Type B pancreatic cell (in vitro differentiated cells): ENCODE data around the gene DHRS3. TPM values are rescaled to one million over a fixed set of nuclear protein-coding genes. Genes with fewer than 3 reads are reported as not detected.

Source experiments
- DNase-seq: peaks from one replicate; pipeline ENCODE4 v3.0.0; 2021; ENCODE audit warnings: mixed read lengths; ENCODE audit not compliant: unreplicated experiment; ENCODE audit errors: extremely low spot score
- H3K27ac Mint-ChIP-seq: 2 replicates; pipeline ENCODE4 v1.8.0; 2021; ENCODE audit warnings: mild to moderate bottlenecking, mixed read lengths
- H3K27me3 Mint-ChIP-seq: 2 replicates; pipeline ENCODE4 v1.8.0; 2021; ENCODE audit warnings: mixed read lengths
- H3K36me3 Mint-ChIP-seq: 2 replicates; pipeline ENCODE4 v1.8.0; 2021; ENCODE audit warnings: mixed read lengths
- H3K4me1 Mint-ChIP-seq: one replicate; pipeline ENCODE4 v1.8.0; 2021; ENCODE audit warnings: mixed read lengths; ENCODE audit not compliant: unreplicated experiment
- H3K4me3 Mint-ChIP-seq: 2 replicates; pipeline ENCODE4 v1.8.0; 2021; ENCODE audit warnings: mild to moderate bottlenecking, mixed read lengths
- H3K9me3 Mint-ChIP-seq: 2 replicates; pipeline ENCODE4 v1.8.0; 2021; ENCODE audit warnings: mixed read lengths
- total RNA-seq: library from RNA; stranded (reverse); gene quantifications from 2 replicates; pipeline ENCODE4 v1.2.1, GENCODE V29; 2021; ENCODE audit warnings: low replicate concordance
- TF ChIP-seq, protein P1 (sequence below): fragments of 200-600 bp; sonication (generic); conservative IDR thresholded peaks from 2 replicates; pipeline ENCODE4 v1.5.0; 2021; ENCODE audit warnings: antibody characterized with exemption, mild to moderate bottlenecking

DHRS3 gene
- total RNA-seq, 1 donor from 2014 or later, result 143 TPM

DNA sequence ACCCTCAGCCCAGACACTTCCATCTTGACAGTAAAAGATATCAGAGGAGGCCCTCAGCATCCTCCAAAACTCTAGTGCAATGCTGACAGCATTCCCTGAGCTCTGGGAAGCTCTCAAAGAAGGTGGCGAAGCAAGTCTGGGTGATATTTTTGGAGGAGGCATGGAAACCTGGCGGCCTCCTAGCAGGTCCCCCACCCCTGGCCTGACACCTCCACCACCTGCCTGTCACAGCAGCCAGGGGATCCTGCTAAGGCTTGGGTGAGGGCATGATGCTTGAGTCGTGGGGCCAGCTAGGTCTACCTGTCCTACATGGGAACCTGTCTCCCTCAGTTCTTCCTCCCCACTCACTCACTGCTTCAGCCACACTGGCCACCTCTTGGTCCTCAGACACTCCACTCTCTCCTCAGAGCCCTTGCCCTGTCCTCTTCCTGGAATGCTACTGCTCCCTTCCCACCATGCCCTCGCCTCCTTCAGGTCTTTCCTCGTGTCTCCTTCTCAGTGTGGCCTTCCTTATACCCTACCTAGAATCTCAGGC is 8.5 kb downstream of the DHRS3 start:
- TF ChIP-seq, protein P1, sequence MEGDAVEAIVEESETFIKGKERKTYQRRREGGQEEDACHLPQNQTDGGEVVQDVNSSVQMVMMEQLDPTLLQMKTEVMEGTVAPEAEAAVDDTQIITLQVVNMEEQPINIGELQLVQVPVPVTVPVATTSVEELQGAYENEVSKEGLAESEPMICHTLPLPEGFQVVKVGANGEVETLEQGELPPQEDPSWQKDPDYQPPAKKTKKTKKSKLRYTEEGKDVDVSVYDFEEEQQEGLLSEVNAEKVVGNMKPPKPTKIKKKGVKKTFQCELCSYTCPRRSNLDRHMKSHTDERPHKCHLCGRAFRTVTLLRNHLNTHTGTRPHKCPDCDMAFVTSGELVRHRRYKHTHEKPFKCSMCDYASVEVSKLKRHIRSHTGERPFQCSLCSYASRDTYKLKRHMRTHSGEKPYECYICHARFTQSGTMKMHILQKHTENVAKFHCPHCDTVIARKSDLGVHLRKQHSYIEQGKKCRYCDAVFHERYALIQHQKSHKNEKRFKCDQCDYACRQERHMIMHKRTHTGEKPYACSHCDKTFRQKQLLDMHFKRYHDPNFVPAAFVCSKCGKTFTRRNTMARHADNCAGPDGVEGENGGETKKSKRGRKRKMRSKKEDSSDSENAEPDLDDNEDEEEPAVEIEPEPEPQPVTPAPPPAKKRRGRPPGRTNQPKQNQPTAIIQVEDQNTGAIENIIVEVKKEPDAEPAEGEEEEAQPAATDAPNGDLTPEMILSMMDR, result no peak
- no peaks in the 10 kb centered on the region for H3K9me3 Mint-ChIP-seq
- H3K4me3 Mint-ChIP-seq, result peak overlapping the region; percentile 60
- H3K36me3 Mint-ChIP-seq, result peaks cover 65% of the 10 kb centered on the region
- no peaks in the 10 kb centered on the region for H3K27me3 Mint-ChIP-seq
- DNase-seq, result no peak
- H3K4me1 Mint-ChIP-seq, result peaks cover 33% of the 10 kb centered on the region
- H3K27ac Mint-ChIP-seq, result peak overlapping the region; percentile 79

DNA sequence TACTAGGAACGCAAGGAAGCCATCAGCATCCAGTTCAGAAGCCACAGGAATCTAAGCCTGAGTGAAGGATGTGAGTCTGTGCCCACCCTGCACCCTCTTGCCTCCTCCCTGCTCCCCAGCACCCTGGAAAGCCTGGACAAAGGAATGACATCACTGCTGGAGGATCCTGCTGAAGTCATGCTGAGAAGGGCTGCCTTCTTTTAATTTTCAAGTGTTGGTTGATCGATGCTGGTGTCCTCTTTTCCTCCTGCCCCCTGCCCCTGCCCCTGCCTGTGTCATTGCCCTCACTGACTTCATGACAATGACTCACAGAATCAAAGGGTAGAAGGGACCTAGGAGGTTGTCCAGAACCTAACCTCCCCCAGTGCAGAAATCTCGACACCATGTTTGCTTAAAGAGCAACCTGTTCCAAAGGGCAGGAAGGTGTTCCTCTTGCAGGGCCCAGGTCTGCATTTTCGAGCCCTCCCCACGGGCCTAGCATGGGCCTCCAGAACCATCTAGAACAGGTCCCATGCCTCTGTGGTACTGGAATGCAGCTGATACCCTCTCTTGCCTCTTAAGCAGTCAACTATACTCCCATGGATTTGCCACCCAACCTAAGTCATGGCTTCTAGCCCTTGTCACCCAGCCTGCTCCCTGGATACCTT is 9.6 kb downstream of the DHRS3 start:
- TF ChIP-seq, protein P1, result no peak
- peaks cover 36% of the 10 kb centered on the region for H3K4me1 Mint-ChIP-seq
- peak overlapping the region; percentile 62 for H3K4me3 Mint-ChIP-seq
- H3K36me3 Mint-ChIP-seq, result peaks cover 68% of the 10 kb centered on the region
- no peaks in the 10 kb centered on the region for H3K9me3 Mint-ChIP-seq
- peak overlapping the region; percentile 79 for H3K27ac Mint-ChIP-seq
- no peak for DNase-seq
- H3K27me3 Mint-ChIP-seq, result no peaks in the 10 kb centered on the region

DNA sequence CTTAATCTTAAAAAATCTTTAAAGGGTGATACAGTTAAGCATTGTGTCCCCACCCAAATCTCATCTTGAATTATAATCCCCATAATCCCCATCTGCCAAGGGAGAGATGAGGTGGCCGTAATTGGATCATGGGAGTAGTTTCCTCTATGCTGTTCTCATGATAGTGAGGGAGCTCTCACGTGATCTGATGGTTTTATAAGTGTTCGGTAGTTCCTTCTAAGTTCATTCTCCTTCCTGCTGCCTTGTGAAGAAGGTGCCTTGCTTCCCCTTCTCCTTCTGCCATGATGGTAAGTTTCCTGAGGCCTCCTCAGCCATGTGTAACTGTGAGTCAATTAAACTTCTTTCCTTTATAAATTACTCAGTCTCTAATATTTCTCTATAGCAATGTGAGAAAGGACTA is 10.7 kb downstream of the DHRS3 start:
- H3K36me3 Mint-ChIP-seq, result peaks cover 57% of the 10 kb centered on the region
- peaks cover 36% of the 10 kb centered on the region for H3K4me1 Mint-ChIP-seq
- H3K9me3 Mint-ChIP-seq, result no peaks in the 10 kb centered on the region
- TF ChIP-seq, protein P1, result no peak
- DNase-seq, result no peak
- no peak overlapping the region for H3K4me3 Mint-ChIP-seq
- H3K27me3 Mint-ChIP-seq, result no peaks in the 10 kb centered on the region
- peak overlapping the region; percentile 2 for H3K27ac Mint-ChIP-seq

DNA sequence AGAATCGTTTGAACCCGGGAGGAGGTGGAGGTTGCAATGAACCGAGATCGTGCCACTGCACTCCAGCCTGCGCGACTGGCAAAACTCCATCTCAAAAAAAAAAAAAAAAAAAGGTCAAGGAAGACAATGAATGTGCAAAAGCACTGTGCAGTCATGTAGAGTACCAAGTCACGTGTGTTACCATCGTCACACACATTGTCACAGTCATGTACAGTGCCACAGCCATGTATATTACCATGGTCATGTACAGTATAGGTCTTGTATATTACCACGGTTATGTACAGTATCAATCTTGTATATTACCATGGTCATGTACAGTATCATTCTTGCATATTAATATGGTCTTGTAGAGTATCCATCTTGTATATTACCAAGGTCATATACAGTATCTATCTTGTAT is 13.0 kb downstream of the DHRS3 start:
- no peak for DNase-seq
- no peaks in the 10 kb centered on the region for H3K27me3 Mint-ChIP-seq
- peaks cover 46% of the 10 kb centered on the region for H3K4me1 Mint-ChIP-seq
- peak overlapping the region; percentile 72 for H3K4me3 Mint-ChIP-seq
- peaks cover 39% of the 10 kb centered on the region for H3K36me3 Mint-ChIP-seq
- H3K27ac Mint-ChIP-seq, result peak overlapping the region; percentile 80
- no peaks in the 10 kb centered on the region for H3K9me3 Mint-ChIP-seq
- TF ChIP-seq, protein P1, result no peak

DNA sequence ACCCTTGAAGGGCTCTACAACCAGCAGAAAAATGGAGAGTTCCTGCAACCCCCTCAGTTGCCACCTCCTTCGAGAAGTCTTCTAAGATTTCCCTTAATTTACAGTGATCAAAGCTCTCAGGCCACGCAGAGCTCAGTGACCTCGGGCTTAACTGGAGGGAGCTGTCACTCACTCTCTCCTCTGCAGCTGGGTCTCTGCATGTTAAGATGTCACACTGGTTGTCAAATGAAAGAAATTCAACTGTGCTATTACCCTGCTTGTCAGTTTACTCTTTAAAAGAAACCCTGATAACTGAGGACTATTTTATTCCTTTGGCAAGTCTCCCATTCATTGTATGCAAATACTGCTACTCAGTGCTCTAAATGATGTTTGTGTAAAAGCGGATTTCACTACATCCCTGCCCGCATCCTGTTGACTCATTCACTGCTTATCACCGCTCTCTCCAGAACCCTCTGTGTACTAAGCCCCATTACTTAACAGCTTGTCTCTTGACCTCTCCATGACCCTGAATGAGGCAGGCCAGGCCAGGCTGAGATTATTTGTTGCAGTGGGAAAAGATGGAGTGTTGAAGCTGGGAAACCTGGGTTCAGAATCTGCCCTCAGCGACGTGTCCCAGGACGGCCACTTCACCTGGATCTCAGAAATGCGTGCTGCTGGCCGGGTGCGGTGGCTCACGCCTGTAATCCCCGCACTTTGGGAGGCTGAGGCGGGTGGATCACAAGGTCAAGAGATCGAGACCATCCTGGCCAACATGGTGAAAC is 13.7 kb downstream of the DHRS3 start:
- Mint-ChIP-seq H3K27me3 (no peaks in the 10 kb centered on the region), H3K9me3 (no peaks in the 10 kb centered on the region), H3K36me3 (peaks cover 34% of the 10 kb centered on the region), H3K4me3 (peak overlapping the region; percentile 72), H3K4me1 (peaks cover 53% of the 10 kb centered on the region), H3K27ac (peak overlapping the region; percentile 80)
- DNase-seq, result no peak
- TF ChIP-seq, protein P1, result no peak
